Psoas muscle (tissue), 8 donors: ENCODE results near the gene DTL. TPM values are rescaled to one million over a fixed set of nuclear protein-coding genes. Genes with fewer than 3 reads are reported as not detected.
A peak's percentile ranks its signal among the peaks of the same experiment; 100 is the strongest.

Experiments
- ATAC-seq, 4 donors: fragments of 200-7000 bp; cut with Tn5 transposase; one replicate each; pipeline ENCODE4 v1.9.1; 2020; ENCODE audit warnings: moderate library complexity in 3 of 4, mild to moderate bottlenecking in 2 of 4
- DNase-seq, 2 donors: peaks; one replicate each; pipeline ENCODE4 v3.0.0-alpha.2; 2020
- H3K27ac ChIP-seq: fragments of 200-600 bp; one replicate; pipeline ENCODE4 v1.8.0; 2022
- H3K27me3 ChIP-seq, 3 donors: fragments of 200-600 bp in 1 of 3; one replicate each; pipeline versions ENCODE4 v1.6.1 to v1.8.0; 2013 to 2022; ENCODE audit warnings: low read length in 2 of 3, mild to moderate bottlenecking in 2 of 3, moderate library complexity in 1 of 3; ENCODE audit not compliant: insufficient read depth in 3 of 3
- H3K36me3 ChIP-seq, 2 donors: fragments of 200-600 bp in 1 of 2; one replicate each; pipeline versions ENCODE4 v1.6.1 to v1.8.0; 2013 to 2022; ENCODE audit warnings: low read depth in 1 of 2, mild to moderate bottlenecking in 1 of 2, moderate library complexity in 1 of 2; ENCODE audit not compliant: insufficient read depth in 1 of 2
- H3K4me1 ChIP-seq: fragments of 200-600 bp; one replicate; pipeline ENCODE4 v1.8.0; 2022
- H3K4me3 ChIP-seq: fragments of 200-600 bp; one replicate; pipeline ENCODE4 v1.8.0; 2022; ENCODE audit warnings: mild to moderate bottlenecking
- H3K9me3 ChIP-seq: fragments of 200-600 bp; one replicate; pipeline ENCODE4 v1.8.0; 2022
- WGBS, 3 donors: extraction: QIAGEN DNeasy Blood & Tissue Kit; methylation state at CpG; one replicate each; pipeline versions ENCODE4 v1.1.6 to v1.1.7; 2013; 5-methylcytosine and 5-hydroxymethylcytosine counted together
- intact Hi-C, 2 donors: fragments of 100-400 bp; cut with DNase I; formaldehyde crosslinking; loops; one replicate each; pipeline versions ENCODE4 v1.11.0 to v1.14.2; 2022
- polyA plus RNA-seq, 3 donors: library from polyadenylated mRNA; stranded (reverse); fragments of 200-250 nt; gene quantifications; one replicate each; pipeline ENCODE4 v1.2.3, GENCODE V29; 2013
- total RNA-seq, 4 donors: library from RNA; stranded (reverse); fragmentation: NEBNext Ultra II Directional in 2 of 4; extraction: Animal tissue kit (Norgen Biotek cat#: 25700) in 2 of 4; gene quantifications; one replicate each; pipeline versions ENCODE4 v1.2.1 to v1.2.4, GENCODE V29; 2021 to 2023
- TF ChIP-seq, protein P1 (sequence below): fragments of 200-600 bp; IDR thresholded peaks from one replicate; pipeline ENCODE4 v1.8.0; 2022; ENCODE audit warnings: antibody characterized with exemption
- donor health status: healthy with polysubstance abuse.
- donor health status: DM: no; HTN: no; CAD: no; lungs with moderate emphysema.
- donor health status: Bipolar disorder and iron deficiency.
- donor health status: healthy.
- donor health status: DM: yes; HTN: yes; CAD: no.
- donor health status: DM: no; HTN: no; CAD: no.
- donor health status: DM: no; HTN: no; CAD: no.
- donor health status: DM: yes; HTN: yes; CAD: no.

Gene DTL
- total and polyA plus RNA-seq, 7 donors = 0.12 to 0.72 (median 0.19) TPM

DNA sequence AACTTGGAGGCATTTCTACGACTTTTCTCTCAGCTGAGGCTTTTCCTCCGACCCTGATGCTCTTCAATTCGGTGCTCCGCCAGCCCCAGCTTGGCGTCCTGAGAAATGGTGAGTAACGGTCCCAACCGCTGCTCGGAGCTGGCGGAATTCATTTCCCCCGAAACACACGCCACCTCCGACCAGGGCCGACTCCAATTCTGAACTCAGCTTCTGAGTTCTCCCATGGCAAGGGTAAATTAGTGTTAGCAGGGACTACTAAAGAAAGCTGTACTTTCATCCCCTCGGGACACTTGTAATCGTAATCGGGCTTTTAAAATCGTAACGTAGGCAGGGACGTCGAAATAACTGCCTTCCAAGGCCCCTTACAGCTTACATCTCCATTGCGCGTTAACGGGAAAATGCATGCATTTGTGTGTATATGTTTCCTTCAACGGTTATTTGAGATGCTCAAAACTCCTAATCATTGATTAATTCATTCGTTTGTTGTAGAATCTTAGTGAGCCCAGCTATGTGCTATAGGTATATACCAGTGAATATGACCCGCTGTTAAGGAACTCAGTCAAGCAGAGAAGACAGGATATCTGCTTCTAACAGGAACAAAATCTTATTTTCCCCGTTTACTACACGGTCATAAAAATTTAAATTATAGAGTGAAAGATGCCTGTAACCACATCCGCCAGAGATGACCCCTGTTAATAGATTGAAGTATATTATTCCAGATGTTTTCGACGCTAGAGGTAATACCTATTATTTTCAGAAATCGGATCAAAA is 472 bp downstream of the DTL start:
- DNase-seq (no peak), ATAC-seq (peak in 1 of 4 donors; percentile 1)
- Histone ChIP-seq H3K4me3 (peak overlapping the region; percentile 67), H3K9me3 (no peaks in the 10 kb centered on the region), H3K27me3 (no peaks in the 10 kb centered on the region), H3K4me1 (peaks cover 7% of the 10 kb centered on the region), H3K36me3 (peaks cover 0 to 2% of the 10 kb centered on the region in 2 donors), H3K27ac (peak overlapping the region; percentile 85)
- TF ChIP-seq, protein P1, sequence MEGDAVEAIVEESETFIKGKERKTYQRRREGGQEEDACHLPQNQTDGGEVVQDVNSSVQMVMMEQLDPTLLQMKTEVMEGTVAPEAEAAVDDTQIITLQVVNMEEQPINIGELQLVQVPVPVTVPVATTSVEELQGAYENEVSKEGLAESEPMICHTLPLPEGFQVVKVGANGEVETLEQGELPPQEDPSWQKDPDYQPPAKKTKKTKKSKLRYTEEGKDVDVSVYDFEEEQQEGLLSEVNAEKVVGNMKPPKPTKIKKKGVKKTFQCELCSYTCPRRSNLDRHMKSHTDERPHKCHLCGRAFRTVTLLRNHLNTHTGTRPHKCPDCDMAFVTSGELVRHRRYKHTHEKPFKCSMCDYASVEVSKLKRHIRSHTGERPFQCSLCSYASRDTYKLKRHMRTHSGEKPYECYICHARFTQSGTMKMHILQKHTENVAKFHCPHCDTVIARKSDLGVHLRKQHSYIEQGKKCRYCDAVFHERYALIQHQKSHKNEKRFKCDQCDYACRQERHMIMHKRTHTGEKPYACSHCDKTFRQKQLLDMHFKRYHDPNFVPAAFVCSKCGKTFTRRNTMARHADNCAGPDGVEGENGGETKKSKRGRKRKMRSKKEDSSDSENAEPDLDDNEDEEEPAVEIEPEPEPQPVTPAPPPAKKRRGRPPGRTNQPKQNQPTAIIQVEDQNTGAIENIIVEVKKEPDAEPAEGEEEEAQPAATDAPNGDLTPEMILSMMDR = no peak
- intact Hi-C loops = loop anchor here in 1 of 2 donors (10.0 kb wide), 1 partner anchor 399 kb away; the partner anchor contains the start of gene NENF
- WGBS, 3 donors = 1% methylated on average over 32 of the region's 32 CpGs

DNA sequence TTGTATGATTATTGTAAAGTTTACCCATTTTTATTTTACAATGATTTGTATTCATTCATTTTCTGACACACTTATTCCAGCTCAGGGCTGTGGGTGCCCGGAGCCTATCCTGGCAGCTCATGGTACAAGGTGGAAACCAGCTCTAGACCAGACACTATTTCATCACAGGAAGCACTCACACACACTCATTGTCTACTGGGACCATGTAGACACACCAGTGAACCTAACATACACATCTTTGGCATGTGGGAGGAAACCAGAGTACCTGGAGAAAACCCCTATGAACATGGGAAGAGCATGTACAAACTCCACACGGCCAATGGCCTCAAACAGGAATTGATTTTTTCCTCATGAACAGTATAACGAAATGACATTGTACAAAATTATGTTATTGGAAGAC is 2.4 kb downstream of the DTL start:
- Histone ChIP-seq H3K27ac (no peak overlapping the region), H3K27me3 (no peaks in the 10 kb centered on the region), H3K4me1 (peaks cover 7% of the 10 kb centered on the region), H3K36me3 (no peaks in the 10 kb centered on the region), H3K4me3 (no peak overlapping the region), H3K9me3 (no peaks in the 10 kb centered on the region)
- 64 to 72% (median 70%) methylated on average over 3 of the region's 3 CpGs for WGBS, 3 donors
- intact Hi-C loops = loop anchor here in 1 of 2 donors (10.0 kb wide), 1 partner anchor 397 kb away; the partner anchor contains the start of gene NENF
- ATAC-seq = no peak
- no peak for DNase-seq
- TF ChIP-seq, protein P1 = no peak

GRCh38 chr1:212039622-212040021 is 4.1 kb downstream of the DTL start:
- H3K27ac ChIP-seq = no peak overlapping the region
- intact Hi-C loops = loop anchor here in 1 of 2 donors (10.0 kb wide), 1 partner anchor 395 kb away; the partner anchor contains the start of gene NENF
- WGBS, 3 donors = 90 to 97% (median 94%) methylated on average over 2 of the region's 2 CpGs
- H3K4me3 ChIP-seq = no peak overlapping the region
- no peaks in the 10 kb centered on the region for H3K9me3 ChIP-seq
- DNase-seq (no peak), ATAC-seq (no peak)
- H3K27me3 ChIP-seq = no peaks in the 10 kb centered on the region
- peaks cover 7% of the 10 kb centered on the region for H3K4me1 ChIP-seq
- TF ChIP-seq, protein P1 = no peak
- H3K36me3 ChIP-seq = no peaks in the 10 kb centered on the region

- intact Hi-C loops = no loop called here
- H3K27me3 ChIP-seq = no peaks in the 10 kb centered on the region
- peaks cover 5% of the 10 kb centered on the region for H3K4me1 ChIP-seq
- DNase-seq = no peak
- no peaks in the 10 kb centered on the region for H3K9me3 ChIP-seq
- no peak for ATAC-seq
- no peak overlapping the region for H3K27ac ChIP-seq
- H3K4me3 ChIP-seq = no peak overlapping the region
- 79 to 82% (median 79%) methylated on average over 5 of the region's 5 CpGs for WGBS, 3 donors
- no peaks in the 10 kb centered on the region for H3K36me3 ChIP-seq
- TF ChIP-seq, protein P1 = no peak
Observed at GRCh38 chr1:212040629-212041412, 5.3 kb downstream of the DTL start.
